SU-DHL-6 (cell line): ENCODE results near the gene RCOR2.

ENCODE experiments used
- H2AFZ ChIP-seq: fragments of 200-600 bp; sonication (generic); 2 replicates; pipeline ENCODE4 v1.6.1; 2014; ENCODE audit warnings: low read depth, mild to moderate bottlenecking, moderate library complexity, mixed read lengths, antibody characterized with exemption, low read length; ENCODE audit not compliant: severe bottlenecking
- H3F3A ChIP-seq: fragments of 200-600 bp; shearing (Covaris generic); 2 replicates; pipeline ENCODE4 v1.6.0; 2016; ENCODE audit warnings: antibody characterized with exemption, mild to moderate bottlenecking; ENCODE audit not compliant: insufficient read depth
- H3K27ac ChIP-seq: fragments of 200-600 bp; sonication (generic); 2 replicates; pipeline ENCODE4 v1.5.1; 2016; ENCODE audit warnings: low read depth, mild to moderate bottlenecking, low read length, moderate library complexity, mixed read lengths
- H3K27me3 ChIP-seq: fragments of 200-600 bp; sonication (generic), shearing (Covaris generic); 2 replicates; pipeline ENCODE4 v1.6.0; 2014; ENCODE audit warnings: mild to moderate bottlenecking, low read length
- H3K36me3 ChIP-seq: fragments of 200-600 bp; sonication (generic); 2 replicates; pipeline ENCODE4 v1.6.1; 2014; ENCODE audit warnings: mild to moderate bottlenecking, low read length, mixed read lengths
- H3K4me2 ChIP-seq: fragments of 300-600, 200-600 bp; shearing (Covaris generic), sonication (generic); 2 replicates; pipeline ENCODE4 v1.6.0; 2014; ENCODE audit warnings: low read length, low read depth, mild to moderate bottlenecking; ENCODE audit not compliant: poor library complexity, severe bottlenecking
- H3K4me3 ChIP-seq: fragments of 200-600 bp; sonication (generic); 2 replicates; pipeline ENCODE4 v1.5.1; 2014; ENCODE audit warnings: antibody characterized with exemption, low read length, mild to moderate bottlenecking, mixed read lengths; ENCODE audit not compliant: insufficient read depth, poor library complexity, severe bottlenecking
- H3K79me2 ChIP-seq: fragments of 200-600 bp; sonication (generic); 2 replicates; pipeline ENCODE4 v1.6.1; 2014; ENCODE audit warnings: mild to moderate bottlenecking, low read length, moderate library complexity; ENCODE audit not compliant: insufficient read depth
- H3K9ac ChIP-seq: fragments of 200-600 bp; sonication (generic); 2 replicates; pipeline ENCODE4 v1.7.0; 2014; ENCODE audit warnings: mild to moderate bottlenecking, low read length
- H3K9me2 ChIP-seq: fragments of 200-600 bp; sonication (generic); replicated peaks from 2 replicates; pipeline ENCODE4 v1.6.1; 2014; ENCODE audit warnings: low read length; ENCODE audit not compliant: insufficient read depth
- H3K9me3 ChIP-seq: fragments of 200-600 bp; sonication (generic); 2 replicates; pipeline ENCODE4 v1.6.1; 2014; ENCODE audit warnings: low read length, mixed read lengths; ENCODE audit not compliant: insufficient read depth
- H4K20me1 ChIP-seq: fragments of 200-600 bp; sonication (generic); 2 replicates; pipeline ENCODE4 v1.6.1; 2014; ENCODE audit warnings: low read depth, mild to moderate bottlenecking, antibody characterized with exemption, low read length, moderate library complexity, mixed read lengths
- EZH2phosphoT487 ChIP-seq: fragments of 200-600 bp; sonication (generic), shearing (Covaris generic); conservative IDR thresholded peaks from 2 replicates; pipeline ENCODE4 v1.6.1; 2018; ENCODE audit warnings: mild to moderate bottlenecking, antibody characterized with exemption, low read length, moderate library complexity, mixed read lengths
- TF ChIP-seq, protein P1 (sequence below): fragments of 200-600 bp; sonication (generic); IDR thresholded peaks from one replicate; pipeline ENCODE4 v1.5.1; 2017; ENCODE audit warnings: antibody characterized with exemption, mild to moderate bottlenecking, low read length, moderate library complexity; ENCODE audit not compliant: insufficient read depth, poor library complexity, severe bottlenecking

RCOR2 gene

DNA sequence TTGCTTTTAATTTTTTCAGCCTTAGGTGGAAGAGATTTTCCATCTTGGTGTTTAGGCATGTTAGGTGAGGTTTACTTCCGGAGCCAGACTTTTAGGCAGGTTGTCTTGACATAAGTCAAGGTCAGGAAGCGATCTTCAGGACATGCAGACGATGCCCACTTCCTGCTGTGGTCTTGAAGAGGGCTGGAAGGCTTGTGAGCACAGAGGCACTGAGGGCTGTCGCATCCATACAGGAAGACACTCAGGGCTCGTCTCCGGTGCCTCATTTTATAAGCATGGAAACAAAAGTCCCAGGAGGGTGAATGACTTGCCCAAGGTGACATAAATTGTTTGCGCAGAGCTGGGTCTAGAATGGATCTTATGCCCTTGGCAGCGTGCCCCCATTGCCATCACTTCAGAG is 47.3 kb downstream of the RCOR2 start:
- Histone ChIP-seq H3K9me3 (no peaks in the 10 kb centered on the region), H3K9me2 (no peaks in the 10 kb centered on the region), H3K27me3 (no peaks in the 10 kb centered on the region), H3K27ac (no peak overlapping the region), H3K4me3 (no peak overlapping the region), H3K4me2 (no peak overlapping the region), H2AFZ (no peak overlapping the region), H3F3A (no peaks in the 10 kb centered on the region; the same call in 1 of the 2 replicates), H4K20me1 (no peaks in the 10 kb centered on the region; the same call in 1 of the 2 replicates), H3K36me3 (0 out of 2 replicates have a peak, but pooled peaks cover 3% of the 10 kb centered on the region), H3K9ac (no peak overlapping the region), H3K79me2 (peaks cover 93% of the 10 kb centered on the region)
- TF ChIP-seq EZH2phosphoT487, result no peak
- TF ChIP-seq, protein P1, sequence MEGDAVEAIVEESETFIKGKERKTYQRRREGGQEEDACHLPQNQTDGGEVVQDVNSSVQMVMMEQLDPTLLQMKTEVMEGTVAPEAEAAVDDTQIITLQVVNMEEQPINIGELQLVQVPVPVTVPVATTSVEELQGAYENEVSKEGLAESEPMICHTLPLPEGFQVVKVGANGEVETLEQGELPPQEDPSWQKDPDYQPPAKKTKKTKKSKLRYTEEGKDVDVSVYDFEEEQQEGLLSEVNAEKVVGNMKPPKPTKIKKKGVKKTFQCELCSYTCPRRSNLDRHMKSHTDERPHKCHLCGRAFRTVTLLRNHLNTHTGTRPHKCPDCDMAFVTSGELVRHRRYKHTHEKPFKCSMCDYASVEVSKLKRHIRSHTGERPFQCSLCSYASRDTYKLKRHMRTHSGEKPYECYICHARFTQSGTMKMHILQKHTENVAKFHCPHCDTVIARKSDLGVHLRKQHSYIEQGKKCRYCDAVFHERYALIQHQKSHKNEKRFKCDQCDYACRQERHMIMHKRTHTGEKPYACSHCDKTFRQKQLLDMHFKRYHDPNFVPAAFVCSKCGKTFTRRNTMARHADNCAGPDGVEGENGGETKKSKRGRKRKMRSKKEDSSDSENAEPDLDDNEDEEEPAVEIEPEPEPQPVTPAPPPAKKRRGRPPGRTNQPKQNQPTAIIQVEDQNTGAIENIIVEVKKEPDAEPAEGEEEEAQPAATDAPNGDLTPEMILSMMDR, result no peak

DNA sequence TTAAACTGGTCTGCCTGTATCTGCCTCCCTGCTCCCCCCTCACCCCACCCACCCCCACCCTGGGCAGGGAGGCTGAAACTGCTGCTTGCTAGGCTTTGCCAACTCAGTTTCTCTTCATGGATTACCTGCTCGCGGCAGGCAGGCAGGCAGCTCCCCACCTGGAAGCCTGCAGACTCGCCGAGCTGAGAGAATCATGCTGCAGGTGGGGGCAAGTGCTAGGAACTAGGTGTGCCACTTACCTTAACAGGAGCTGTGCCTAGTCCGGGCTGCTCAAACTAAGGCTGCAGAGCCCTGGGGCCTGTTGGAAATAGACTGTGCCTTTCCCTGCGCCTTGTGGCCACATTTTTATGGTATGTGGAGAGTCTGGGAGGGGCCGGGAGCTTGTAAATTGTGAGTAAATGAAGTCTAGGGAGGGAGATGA is 47.8 kb downstream of the RCOR2 start:
- Histone ChIP-seq H3K9me2 (no peaks in the 10 kb centered on the region), H2AFZ (no peak overlapping the region), H3K9me3 (no peaks in the 10 kb centered on the region), H3F3A (no peaks in the 10 kb centered on the region; the same call in 1 of the 2 replicates), H3K79me2 (peaks cover 92% of the 10 kb centered on the region), H3K36me3 (0 out of 2 replicates have a peak, but pooled peaks cover 3% of the 10 kb centered on the region), H3K27ac (no peak overlapping the region), H4K20me1 (no peaks in the 10 kb centered on the region; the same call in 1 of the 2 replicates), H3K4me3 (no peak overlapping the region), H3K9ac (no peak overlapping the region), H3K27me3 (no peaks in the 10 kb centered on the region), H3K4me2 (no peak overlapping the region)
- TF ChIP-seq EZH2phosphoT487, result no peak
- TF ChIP-seq, protein P1, result no peak

- Histone ChIP-seq H3K79me2 (peaks cover 86% of the 10 kb centered on the region), H3K9ac (no peak overlapping the region), H3K9me3 (no peaks in the 10 kb centered on the region), H2AFZ (no peak overlapping the region), H3K27ac (no peak overlapping the region), H4K20me1 (no peaks in the 10 kb centered on the region), H3F3A (no peaks in the 10 kb centered on the region; the same call in 1 of the 2 replicates), H3K36me3 (0 out of 2 replicates have a peak, but pooled peaks cover 3% of the 10 kb centered on the region), H3K9me2 (no peaks in the 10 kb centered on the region), H3K4me3 (no peak overlapping the region), H3K27me3 (no peaks in the 10 kb centered on the region), H3K4me2 (no peak overlapping the region)
- TF ChIP-seq EZH2phosphoT487, result no peak
- TF ChIP-seq, protein P1, result no peak
These were observed 48.4 kb downstream of the RCOR2 start for GRCh38 chr11:63868399-63869064.
